ENCODE data around the gene C1orf226. TPM values are rescaled to one million over a fixed set of nuclear protein-coding genes. Genes with fewer than 3 reads are reported as not detected.
"Not testable (repeated sequence)": the region's sequence is repeated elsewhere in the genome, so short reads cannot be mapped to it uniquely, and the experiment has no call there.

The C1orf226 gene
- total RNA-seq, 1 experiment from 2014 or later, result 3.1 TPM

GRCh38 chr1:162351246-162351842 is 30.2 kb upstream of the C1orf226 start:
- ChIA-PET CTCF (interaction anchor here (0.7 to 3.4 kb wide), 6 partner anchors 13 to 1039 kb away, joined by 3 to 14 read pairs (median 4); partner anchors contain the start of gene C1orf226), POLR2A (interaction anchor here (1.0 kb wide), 1 partner anchor 21 kb away, joined by 3 read pairs; no protein-coding TSS in a partner anchor)
- BruUV-seq (replicated peaks), result no TSS peak
- peak overlapping the region; percentile 2 for H3K27ac Mint-ChIP-seq (ENCODE audit: low read depth, unreplicated experiment)
- no peaks in the 10 kb centered on the region for H3K27me3 Mint-ChIP-seq (ENCODE audit: insufficient read depth, unreplicated experiment)
- DNase-seq (ENCODE audit: unreplicated experiment), result no peak
- H3K9me3 Mint-ChIP-seq (ENCODE audit: unreplicated experiment), result no peaks in the 10 kb centered on the region
- H3K36me3 Mint-ChIP-seq (ENCODE audit: insufficient read depth, unreplicated experiment), result peaks cover 5% of the 10 kb centered on the region
- H3K4me3 Mint-ChIP-seq (ENCODE audit: unreplicated experiment), result no peak overlapping the region
- peaks cover 29% of the 10 kb centered on the region for H3K4me1 Mint-ChIP-seq (ENCODE audit: insufficient read depth, unreplicated experiment)
- intact Hi-C loops (cut with micrococcal nuclease), result no loop called here
- no peak for TF ChIP-seq CTCF (IDR thresholded peaks at IDR 0.05; ENCODE audit: unreplicated experiment)

- H3K36me3 Mint-ChIP-seq (ENCODE audit: insufficient read depth, unreplicated experiment); intact Hi-C loops (cut with micrococcal nuclease); H3K9me3 Mint-ChIP-seq (ENCODE audit: unreplicated experiment); BruUV-seq (replicated peaks); H3K4me3 Mint-ChIP-seq (ENCODE audit: unreplicated experiment); H3K27me3 Mint-ChIP-seq (ENCODE audit: insufficient read depth, unreplicated experiment); DNase-seq (ENCODE audit: unreplicated experiment): not testable (repeated sequence)
- POLR2A ChIA-PET, result interaction anchor here (1.0 kb wide), 1 partner anchor 20 kb away, joined by 3 read pairs; no protein-coding TSS in a partner anchor
- Mint-ChIP-seq H3K4me1 (ENCODE audit: insufficient read depth, unreplicated experiment) (peaks cover 29% of the 10 kb centered on the region), H3K27ac (ENCODE audit: low read depth, unreplicated experiment) (peak overlapping the region; percentile 2)
- CTCF ChIA-PET, result interaction anchor here (1.0 to 3.4 kb wide), 5 partner anchors 15 to 560 kb away, joined by 3 to 14 read pairs (median 4); partner anchors contain the start of gene C1orf226
These were observed 29.7 kb upstream of the C1orf226 start for GRCh38 chr1:162351874-162352273.

- intact Hi-C loops (cut with micrococcal nuclease), result no loop called here
- no TSS peak for BruUV-seq (replicated peaks)
- H3K9me3 Mint-ChIP-seq (ENCODE audit: unreplicated experiment), result no peaks in the 10 kb centered on the region
- H3K4me3 Mint-ChIP-seq (ENCODE audit: unreplicated experiment), result no peak overlapping the region
- H3K4me1 Mint-ChIP-seq (ENCODE audit: insufficient read depth, unreplicated experiment), result peaks cover 37% of the 10 kb centered on the region
- ChIA-PET CTCF (interaction anchor here (1.1 to 3.4 kb wide), 3 partner anchors 39 to 297 kb away, joined by 4 to 14 read pairs (median 5); no protein-coding TSS in a partner anchor), POLR2A (no interaction called here)
- no peaks in the 10 kb centered on the region for H3K36me3 Mint-ChIP-seq (ENCODE audit: insufficient read depth, unreplicated experiment)
- no peak for DNase-seq (ENCODE audit: unreplicated experiment)
- no peaks in the 10 kb centered on the region for H3K27me3 Mint-ChIP-seq (ENCODE audit: insufficient read depth, unreplicated experiment)
- no peak overlapping the region for H3K27ac Mint-ChIP-seq (ENCODE audit: low read depth, unreplicated experiment)
- no peak for TF ChIP-seq CTCF (IDR thresholded peaks at IDR 0.05; ENCODE audit: unreplicated experiment)
These were observed 28.4 kb upstream of the C1orf226 start for GRCh38 chr1:162353078-162353477.

GRCh38 chr1:162353702-162354101 is 27.8 kb upstream of the C1orf226 start:
- H3K27ac Mint-ChIP-seq (ENCODE audit: low read depth, unreplicated experiment), result no peak overlapping the region
- peaks cover 37% of the 10 kb centered on the region for H3K4me1 Mint-ChIP-seq (ENCODE audit: insufficient read depth, unreplicated experiment)
- intact Hi-C loops (cut with micrococcal nuclease), result no loop called here
- H3K9me3 Mint-ChIP-seq (ENCODE audit: unreplicated experiment), result no peaks in the 10 kb centered on the region
- no peaks in the 10 kb centered on the region for H3K27me3 Mint-ChIP-seq (ENCODE audit: insufficient read depth, unreplicated experiment)
- POLR2A ChIA-PET, result no interaction called here
- CTCF ChIA-PET, result interaction anchor here (0.9 to 3.4 kb wide), 3 partner anchors 13 to 298 kb away, joined by 4 to 14 read pairs (median 5); no protein-coding TSS in a partner anchor
- no peak for TF ChIP-seq CTCF (IDR thresholded peaks at IDR 0.05; ENCODE audit: unreplicated experiment)
- H3K36me3 Mint-ChIP-seq (ENCODE audit: insufficient read depth, unreplicated experiment), result no peaks in the 10 kb centered on the region
- DNase-seq (ENCODE audit: unreplicated experiment), result no peak
- no peak overlapping the region for H3K4me3 Mint-ChIP-seq (ENCODE audit: unreplicated experiment)
- no TSS peak for BruUV-seq (replicated peaks)
